ENCODE data around the gene ZNF792. TPM values are rescaled to one million over a fixed set of nuclear protein-coding genes. Genes with fewer than 3 reads are reported as not detected.
"Not testable (repeated sequence)": the region's sequence is repeated elsewhere in the genome, so short reads cannot be mapped to it uniquely, and the experiment has no call there.

The ZNF792 gene
- polyA plus RNA-seq (2013, experiment 1 of 2; ENCODE audit: insufficient read length), result 1.2 TPM
- 1.3 TPM for polyA plus RNA-seq (2013, experiment 2 of 2; ENCODE audit: insufficient read length)

DNA sequence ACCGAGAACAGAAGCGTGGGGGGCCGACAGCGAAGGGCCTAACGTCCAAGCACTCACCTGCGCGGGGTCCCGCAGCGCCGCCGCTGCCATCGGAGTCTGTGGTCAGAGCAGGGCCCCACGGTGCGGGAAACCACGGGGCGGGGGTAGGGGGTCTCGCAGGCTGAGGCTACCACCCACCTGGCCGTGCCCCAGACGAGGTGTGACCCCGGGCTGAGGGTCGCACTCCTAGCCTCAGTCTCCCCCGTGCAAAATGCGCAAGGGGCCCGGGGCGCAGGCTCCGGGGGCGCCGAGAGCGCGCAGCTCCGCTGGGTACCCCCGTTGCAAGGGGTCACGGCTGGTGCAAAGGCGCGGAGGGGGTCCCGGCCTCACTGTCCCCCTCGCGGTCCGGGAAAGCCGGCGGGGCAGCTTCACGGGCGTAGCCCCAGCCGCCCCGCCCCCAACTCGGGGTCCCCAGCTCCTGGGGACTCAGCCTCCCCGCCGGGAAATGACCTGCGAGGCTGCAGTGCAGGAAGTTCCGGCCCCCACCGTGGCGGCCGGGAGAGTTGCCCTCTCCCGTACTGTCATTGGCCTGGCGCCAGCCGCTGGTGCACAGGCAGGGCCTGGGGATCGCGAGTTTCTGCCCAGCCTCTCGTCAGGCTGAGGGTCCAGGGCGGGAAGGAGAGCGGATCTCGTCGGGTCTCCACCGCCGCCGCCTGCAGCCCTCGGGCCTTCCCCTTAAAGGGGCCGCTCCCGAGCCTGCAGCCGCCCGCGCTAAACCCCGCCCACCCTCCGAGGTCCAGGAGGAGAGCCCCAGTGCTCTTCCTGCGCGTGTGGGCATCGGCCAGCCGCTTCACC is at the start of gene ZNF792:
ZNF792 (minus strand) TSS at position 657 of the 834 bp plus-strand sequence; CDS start at position 90, 567 bp downstream.
- peak; percentile 48 for DNase-seq

DNA sequence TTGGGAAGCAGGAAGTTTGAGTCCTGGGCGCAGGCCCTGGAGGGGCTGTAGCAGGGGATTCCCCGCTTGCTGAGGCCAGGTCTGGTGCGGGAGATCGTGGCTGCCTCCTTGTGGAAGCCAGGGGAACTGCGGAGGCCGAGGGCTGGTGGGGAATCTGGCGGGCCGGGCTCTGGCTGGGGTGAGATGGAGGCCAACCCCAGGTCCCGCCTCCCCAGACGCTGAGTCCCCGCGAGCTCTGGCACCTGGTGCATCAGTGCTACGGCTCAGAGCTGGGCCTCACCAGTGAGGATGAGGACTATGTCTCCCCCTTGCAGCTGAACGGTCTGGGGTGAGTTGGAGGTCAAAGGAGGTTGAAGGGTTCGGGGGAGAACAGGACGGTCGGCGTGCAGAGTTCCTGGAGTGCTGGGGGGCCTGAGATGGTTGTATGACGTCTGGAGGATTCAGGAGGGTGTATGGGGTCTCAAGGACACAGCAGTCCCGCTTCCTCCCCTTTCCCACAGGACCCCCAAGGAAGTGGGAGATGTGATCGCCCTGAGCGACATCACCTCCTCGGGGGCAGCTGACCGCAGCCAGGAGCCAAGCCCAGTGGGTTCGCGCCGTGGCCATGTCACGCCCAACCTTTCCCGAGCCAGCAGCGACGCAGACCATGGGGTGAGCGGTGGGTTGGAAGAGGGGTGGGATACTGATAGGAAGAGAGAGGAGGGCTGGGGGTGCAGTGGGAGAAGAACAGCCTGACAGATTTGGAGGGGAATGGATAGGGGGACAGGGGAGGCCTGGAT is 49.2 kb upstream of the ZNF792 start:
- peak; percentile 39 for DNase-seq

DNA sequence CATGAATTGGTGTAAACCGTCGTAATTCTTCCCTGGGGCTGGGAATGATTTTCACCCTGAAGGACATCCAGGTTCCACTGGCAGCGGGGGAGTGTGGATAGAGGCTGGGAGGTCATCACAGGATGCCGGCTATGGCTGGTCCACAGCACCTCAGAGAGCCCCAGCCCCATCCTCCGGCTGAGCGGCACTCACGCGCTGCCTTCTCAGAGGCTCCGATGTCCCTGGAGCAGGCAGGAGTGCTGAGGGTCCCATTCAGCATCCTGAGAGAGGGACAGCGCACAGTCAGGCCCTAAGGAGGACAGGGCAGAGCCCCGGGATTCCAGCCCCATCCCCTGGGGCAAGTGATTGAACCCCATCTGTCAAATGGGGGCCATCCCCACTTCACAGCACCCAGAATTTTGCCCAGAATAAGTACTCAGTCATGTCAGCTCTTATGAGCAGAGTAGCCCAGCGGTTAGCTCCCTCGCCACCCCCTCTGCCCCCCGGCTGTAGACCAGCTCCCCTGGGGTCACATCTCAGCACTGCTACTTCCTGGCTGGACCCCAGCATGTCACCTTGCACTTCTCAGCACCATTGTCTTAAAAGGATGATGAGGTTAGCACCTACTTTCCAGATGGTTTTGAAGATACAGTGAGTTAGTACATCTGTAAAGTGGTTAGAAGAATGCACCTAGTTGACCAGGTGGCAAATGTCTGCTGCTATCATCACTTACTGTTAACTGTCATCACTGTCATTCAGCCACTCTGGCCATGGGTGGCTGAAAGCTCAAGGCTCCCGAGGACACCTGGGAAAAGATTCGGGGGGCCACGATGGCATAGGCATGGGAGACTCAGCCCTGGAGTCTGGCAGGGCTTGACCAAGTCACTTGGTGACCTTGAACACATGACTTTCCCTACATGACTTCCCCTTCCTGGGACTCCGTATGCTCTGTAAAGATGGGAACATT is 48.0 kb upstream of the ZNF792 start:
- no peak for DNase-seq

DNA sequence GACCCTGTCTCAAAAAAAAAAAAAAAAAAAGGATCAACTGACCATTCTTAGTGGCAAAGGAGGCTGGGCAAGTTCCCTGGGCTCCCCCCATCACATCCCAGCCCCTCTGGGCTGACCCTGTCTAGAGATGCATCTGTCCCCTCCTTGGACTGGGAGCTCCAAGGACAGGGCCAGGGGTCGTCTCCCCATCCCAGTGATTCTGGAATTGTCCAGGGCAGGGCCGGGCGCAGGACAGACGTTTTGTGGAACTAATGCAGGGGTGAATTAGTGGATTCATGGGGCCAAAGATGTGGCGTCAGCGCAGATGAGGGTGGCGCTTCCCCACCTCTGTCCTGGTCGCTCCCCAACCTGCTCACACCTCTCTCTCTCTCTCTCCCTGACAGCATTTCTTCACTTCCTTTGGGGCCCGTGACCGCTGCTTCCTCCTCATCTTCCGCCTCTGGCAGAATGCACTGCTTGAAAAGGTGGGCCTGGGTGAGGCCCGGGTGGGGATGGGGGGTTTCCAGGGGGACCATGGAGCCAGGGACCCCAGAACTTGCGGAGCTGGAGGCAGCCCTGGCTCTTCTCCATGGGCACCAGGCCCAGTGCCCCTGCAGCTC is 47.2 kb upstream of the ZNF792 start:
- no peak for DNase-seq

DNA sequence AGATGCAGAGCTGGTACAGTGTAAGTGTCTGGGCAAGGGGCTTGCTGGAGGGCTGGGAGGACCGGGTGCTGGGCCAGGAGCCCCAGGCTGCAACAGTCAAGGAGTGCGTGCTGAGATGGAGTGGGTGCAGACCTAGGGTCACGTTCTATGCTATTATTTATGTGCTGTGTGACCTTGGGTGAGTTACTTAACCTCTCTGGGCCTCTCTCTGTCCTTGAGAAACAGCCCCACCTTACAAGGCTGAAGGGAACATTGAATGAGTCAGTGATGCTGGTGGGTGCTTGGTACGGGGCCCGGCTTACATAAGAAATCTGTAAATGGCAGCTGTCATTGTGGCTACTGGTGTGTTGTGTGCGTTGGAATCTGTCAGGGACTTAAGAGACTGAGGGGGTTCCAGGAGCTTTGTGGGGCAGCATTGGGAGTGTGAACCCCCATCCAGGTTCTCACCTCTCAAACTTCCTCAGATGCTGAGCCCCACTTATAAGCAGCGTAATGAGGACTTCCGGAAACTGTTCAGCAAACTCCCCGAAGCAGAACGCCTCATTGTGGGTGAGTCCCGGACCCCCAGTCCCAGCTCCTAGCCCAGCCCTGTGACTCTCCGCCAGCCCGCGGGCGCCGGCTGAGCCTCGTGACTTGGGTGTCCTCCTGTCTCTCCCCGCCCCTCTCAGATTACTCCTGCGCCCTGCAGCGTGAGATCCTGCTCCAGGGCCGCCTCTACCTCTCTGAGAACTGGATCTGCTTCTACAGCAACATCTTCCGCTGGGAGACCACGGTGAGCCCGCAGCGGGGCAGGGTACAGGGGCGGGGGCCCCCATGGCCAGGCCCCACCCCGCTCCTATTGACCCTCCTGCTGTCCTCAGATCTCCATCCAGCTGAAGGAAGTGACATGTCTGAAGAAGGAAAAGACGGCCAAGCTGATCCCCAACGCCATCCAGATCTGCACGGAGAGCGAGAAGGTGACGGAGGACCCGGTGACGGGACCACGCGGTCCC is 45.7 kb upstream of the ZNF792 start:
- DNase-seq, result no peak

DNA sequence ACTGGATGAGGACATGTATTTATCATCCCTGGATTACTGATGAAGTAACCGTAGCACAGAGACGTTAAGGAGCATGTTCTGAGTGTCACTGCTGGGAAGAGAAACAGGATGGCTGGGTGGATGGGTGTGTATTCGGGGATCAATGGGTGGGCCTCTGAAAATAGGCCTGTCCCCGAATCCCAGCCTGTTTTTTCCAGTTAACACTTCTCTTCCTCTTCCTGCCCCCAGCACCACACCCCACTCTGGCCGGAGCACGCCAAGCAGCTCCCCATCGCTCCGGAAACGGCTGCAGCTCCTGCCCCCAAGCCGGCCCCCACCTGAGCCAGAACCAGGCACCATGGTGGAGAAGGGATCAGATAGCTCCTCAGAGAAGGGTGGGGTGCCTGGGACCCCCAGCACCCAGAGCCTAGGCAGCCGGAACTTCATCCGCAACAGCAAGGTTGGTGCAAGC is 44.9 kb upstream of the ZNF792 start:
- no peak for DNase-seq

DNA sequence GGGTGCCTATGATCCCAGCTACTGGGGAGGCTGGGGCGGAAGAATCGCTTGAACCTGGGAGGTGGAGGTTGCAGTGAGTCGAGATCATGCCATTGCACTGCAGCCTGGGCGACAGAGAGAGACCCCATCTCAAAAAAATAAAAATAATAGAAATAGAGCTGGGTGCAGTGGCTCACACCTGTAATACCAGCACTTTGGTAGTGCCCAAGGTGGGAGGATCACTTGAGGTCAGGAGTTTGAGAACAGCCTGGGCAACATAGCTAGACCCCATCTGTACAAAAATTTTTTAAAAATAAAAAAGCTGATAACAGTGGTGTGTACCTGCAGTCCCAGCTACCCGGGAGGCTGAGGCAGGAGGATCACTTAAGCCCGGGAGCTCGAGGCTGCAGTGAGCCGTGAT is 43.4 kb upstream of the ZNF792 start:
- DNase-seq, result not testable (repeated sequence)

DNA sequence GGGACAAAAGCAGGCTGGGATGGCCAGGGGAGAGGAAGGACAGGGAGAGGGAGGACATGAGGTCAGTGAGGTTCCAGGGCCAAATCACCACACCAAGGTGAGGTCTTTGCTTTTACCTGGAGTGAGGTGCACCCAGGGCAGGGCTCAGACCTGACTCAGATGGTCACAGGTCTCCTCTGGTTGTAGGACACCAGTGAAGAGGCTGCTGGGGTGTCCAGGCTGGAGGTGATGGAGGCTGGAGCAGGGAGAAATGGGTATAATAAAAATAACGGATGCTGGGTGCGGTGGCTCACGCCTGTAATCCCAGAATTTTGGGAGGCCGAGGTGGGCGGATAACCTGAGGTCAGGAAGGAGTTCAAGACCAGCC is 43.0 kb upstream of the ZNF792 start:
- DNase-seq, result no peak

DNA sequence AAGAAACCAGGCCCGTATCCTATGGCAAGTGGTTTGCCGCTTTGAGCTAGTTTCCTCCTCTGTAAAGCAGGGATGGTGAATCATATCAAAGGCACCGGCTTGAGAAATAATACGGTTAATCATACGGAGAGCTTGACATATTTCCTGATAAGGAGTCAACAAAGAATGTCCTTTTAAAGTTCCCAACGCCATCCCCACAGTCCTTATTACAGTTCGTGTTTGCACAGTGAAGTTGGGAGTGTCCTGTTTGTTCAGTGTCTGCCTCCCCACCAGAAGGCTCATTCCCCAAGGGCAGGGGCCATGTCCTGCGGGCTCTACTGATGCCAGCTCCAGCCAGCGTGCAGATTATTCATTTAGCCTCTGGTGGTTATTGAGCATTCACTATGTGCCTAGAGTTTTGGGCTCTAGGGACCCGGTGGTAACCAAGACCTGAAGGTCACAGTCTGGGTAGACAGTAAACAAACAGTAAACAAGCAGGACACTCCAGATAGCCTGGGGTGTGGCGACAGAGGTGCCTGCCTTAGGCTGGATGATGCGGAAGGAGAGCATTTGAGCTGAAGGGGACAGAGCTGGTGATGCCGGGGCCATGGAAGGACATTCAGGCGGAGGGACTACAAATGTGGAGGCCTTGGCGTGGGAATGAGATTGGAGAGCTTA is 42.4 kb upstream of the ZNF792 start:
- peak; percentile 20 for DNase-seq

DNA sequence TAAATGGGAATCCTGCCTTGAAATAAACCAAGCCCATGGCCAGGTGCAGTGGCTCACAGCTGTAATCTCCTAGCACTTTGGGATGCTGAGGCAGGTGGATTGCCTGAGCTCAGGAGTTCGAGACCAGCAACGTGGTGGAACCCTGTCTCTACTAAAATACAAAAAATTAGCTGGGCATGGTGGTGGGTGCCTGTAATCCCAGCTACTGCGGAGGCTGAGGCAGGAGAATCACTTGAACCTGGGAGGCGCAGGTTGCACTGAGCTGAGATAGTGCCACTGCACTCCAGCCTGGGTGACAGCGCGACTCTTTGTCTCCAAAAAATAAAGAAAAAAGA is 41.9 kb upstream of the ZNF792 start:
- not testable (repeated sequence) for DNase-seq

DNA sequence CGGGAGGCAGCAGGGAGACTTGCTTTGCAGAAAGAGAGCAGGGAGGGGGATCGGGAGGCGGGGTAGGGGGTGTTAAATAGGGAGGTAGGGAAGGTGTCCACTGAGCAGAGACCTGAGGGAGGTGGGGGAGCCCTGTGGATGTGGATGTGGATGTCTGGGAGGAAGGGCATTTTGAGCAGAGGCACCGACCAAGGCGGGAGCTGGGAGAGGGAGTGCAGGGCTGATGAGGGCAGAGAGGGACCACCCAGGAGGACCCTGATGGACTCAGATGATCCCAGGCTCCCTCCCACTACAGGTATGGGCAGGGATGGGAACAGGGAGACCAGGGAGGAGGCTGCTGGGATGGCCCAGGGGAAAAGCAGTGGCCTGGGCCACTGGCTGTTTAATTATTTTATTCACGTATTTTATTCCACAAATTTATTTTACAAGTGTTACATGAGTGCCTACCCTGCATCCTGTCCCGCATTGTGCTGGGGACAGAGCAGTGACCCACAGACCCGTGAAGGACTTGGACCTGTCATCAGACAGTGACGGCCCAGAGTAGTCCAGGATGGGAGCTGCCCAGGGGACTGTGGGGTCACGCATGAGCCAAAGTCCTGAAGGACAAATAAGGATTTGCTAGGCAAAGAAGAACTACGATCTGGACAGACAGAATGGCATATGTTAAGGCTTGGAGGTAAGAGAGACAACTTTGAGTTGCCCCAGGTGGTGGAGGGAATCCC is 41.4 kb upstream of the ZNF792 start:
- DNase-seq, result no peak

DNA sequence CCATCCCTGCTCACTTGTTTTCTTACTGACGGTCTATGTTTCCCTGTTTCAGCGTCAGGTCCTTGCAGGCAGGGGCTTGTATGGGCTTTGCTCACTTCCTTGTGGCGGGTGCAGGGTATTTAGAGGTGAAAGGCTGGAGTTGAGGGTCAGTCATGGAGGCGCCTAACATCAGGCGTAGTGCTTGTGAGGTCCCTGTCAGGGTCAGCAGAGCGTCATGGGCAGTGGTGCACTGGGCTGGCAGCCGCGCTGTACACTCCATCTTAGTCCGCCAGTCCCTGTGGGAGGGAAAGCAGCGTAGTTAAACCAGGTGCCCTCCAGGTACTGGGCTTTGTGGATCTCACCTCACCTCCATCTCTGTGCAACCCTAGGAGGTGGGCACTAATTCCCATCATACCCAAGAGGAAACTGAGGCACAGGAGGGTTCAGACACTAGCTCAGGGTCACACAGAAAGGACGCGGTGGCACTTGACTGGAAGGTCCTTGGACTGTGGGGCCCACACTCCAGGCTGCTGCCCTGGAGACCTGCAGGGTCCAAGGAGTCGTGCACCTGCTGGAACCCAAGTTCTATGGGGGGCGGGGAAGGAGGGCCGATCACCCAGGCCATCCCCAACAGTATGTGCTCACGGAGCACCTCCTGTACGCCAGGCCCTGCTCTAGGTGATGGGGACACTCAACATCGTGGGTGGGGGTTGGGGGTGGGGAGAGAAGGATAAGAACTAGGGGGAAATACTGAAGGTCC is 40.7 kb upstream of the ZNF792 start:
- DNase-seq, result no peak

DNA sequence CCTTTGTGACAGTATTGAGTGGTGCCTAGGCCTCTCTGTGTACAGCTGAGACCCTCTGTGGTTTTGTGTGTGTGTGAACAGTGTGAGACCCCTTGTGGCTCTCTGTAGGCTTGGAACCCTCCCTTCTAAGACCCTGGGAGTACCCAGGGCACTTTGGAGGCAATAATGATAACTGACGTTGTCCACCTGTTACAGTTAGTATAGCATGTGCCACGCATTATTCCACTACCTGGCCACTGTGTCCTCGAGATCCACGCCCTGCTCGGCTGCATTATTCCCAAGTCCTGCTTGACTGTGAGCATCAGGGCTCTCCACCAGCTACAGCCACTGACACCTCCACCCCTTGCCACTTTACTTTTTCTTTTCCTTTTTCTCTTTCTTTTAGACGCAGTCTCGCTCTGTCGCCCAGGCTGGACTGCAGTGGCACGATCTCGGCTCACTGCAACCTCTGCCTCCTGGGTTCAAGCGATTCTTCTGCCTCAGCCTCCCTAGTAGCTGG is 38.1 kb upstream of the ZNF792 start:
- DNase-seq, result no peak

DNA sequence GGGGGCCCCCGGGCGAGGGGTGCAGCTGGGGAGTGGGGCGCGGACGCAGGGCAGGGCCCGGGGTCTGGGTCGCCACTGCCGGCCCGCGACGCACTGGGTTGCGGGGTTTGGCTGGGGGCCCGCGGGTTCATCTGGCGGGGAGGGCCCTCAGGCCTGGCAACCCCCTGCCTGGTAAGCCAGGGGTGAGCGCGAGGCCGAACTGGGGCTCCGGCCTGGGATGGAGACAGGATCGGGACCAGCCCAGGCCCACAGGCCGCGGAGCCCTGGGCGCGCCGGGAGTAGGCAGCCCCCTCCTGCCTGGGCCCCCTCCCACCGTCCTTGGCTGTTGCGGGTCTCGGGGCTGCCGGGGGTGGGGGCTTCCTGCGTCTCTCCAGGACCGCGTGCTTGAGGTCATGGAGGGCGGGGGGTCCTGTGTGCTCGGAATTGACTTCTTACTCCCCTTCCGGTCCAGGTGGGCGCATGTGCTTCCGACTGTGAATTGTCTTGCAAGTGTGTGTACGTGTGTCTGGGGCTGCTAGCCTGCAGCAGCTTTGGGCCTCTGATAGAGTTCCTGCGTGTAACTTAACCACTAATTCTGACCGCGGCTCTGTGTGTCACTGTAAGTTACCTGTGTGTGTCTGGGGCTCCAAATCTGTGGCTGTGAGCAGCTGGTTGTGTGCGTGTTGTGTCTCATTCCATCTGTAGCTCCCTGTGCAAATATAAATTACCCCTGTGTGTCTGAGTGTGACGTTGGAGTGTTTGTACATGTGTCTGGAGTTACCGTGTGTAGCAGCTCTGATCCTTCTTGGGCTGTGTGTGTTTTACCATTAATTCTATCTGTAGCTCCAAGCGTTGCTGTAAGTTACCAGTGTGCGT is 36.8 kb upstream of the ZNF792 start:
- peak; percentile 38 for DNase-seq

DNA sequence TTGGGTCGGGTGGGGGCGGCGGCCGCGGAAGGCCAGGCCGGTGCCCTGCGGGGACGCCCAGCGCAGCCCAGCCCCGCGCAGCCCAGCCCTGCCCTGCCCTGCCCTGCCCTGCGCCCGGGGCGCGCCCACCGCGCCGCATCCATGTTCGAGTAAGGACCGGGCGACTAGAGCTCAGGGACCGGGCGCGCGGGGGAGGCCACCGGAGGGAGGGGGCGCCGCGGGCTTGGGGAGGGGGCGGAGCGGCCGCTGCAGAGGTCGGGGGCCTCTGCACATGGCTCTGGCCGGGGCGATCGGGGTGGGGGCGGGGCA is 36.3 kb upstream of the ZNF792 start:
- DNase-seq, result no peak

DNA sequence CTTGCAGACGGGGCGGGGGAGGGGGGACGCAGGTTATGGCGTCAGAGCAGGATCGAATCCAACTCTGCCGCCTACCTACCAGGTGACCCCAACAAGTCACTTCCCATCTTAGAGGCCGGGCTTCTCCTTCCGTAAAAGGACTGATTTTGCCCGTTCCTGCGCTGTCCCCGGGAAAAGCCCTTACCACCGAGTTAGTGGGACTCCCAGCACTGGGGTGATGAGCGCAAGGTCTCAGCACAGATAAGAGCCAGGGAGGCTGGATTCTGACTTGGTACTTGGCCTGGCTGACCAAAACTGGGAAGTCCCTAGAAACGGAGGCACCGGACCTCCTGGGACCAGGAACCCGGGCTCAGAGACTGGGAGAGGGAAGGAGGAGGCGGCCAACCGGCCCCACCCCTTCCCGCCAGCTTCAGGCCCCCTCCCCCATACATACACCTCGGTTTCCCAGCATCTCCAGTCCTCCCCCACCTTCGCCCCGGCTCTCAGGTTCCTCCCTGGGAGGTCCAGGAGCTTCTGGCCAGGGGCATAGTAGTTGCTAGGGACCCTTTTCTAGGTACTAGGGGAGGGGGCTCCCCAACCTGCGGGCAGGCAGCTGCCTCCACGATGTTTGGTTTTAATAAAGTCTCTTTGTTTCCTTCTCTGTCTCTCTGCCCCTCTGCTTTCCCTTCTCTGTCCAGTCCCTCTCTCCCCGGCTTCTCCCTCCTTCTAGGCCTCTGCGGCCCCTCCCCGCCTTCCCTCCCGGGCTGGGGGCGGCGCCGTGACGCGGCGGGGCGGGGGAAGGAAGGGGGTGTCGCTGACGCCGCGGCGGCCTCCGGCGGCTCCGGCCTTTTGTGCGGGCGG is 35.7 kb upstream of the ZNF792 start, which contains the start of gene GRAMD1A:
GRAMD1A (plus strand) TSS at position 826 of the 840 bp plus-strand sequence. CDS start 156 bp downstream, outside the sequence.
- DNase-seq, result peak; percentile 90

All from fibroblast of skin of abdomen (primary cell).